ENCODE measurements around the gene SLFN12L. TPM values are rescaled to one million over a fixed set of nuclear protein-coding genes. Genes with fewer than 3 reads are reported as not detected.
"Not testable (repeated sequence)": the region's sequence is repeated elsewhere in the genome, so short reads cannot be mapped to it uniquely, and the experiment has no call there.

Gene SLFN12L
- polyA plus RNA-seq, 1 of the 3 experiments (the other 2 are of a cell fraction): not detected

- H4K20me1 ChIP-seq (ENCODE audit: insufficient read depth): no peaks in the 10 kb centered on the region
- no peaks in the 10 kb centered on the region for H3K36me3 ChIP-seq (replicated peaks in 1 of 2; ENCODE audit: control insufficient read depth in 1 of 2, insufficient read depth in 2 of 2, low read length in 1 of 2)
- H3K9ac ChIP-seq: no peak overlapping the region
- no peak for TF ChIP-seq MAX (IDR thresholded peaks at IDR 0.05; ENCODE audit: low read depth)
- 19% methylated on average over 8 of the region's 8 CpGs for WGBS (ENCODE audit: low lambda C conversion rate)
- no peak for DNase-seq
- H3K4me2 ChIP-seq: no peak overlapping the region
- H3K9me3 ChIP-seq: no peaks in the 10 kb centered on the region
- CTCF ChIA-PET: interaction anchor here (1.2 kb wide), 1 partner anchor 13 kb away, joined by 4 read pairs; no protein-coding TSS in a partner anchor
- POLR2A ChIA-PET: no interaction called here
- H3K27me3 ChIP-seq (ENCODE audit: insufficient read depth): peaks cover 41% of the 10 kb centered on the region; the same call in 1 of the 2 replicates
- no peaks in the 10 kb centered on the region for H3F3A ChIP-seq (replicated peaks; ENCODE audit: insufficient read depth)
- no peaks in the 10 kb centered on the region for H3K79me2 ChIP-seq (ENCODE audit: insufficient read depth)
- H3K9me2 ChIP-seq: no peaks in the 10 kb centered on the region
- no peak overlapping the region for H2AFZ ChIP-seq (ENCODE audit: low read depth)
- no peaks in the 10 kb centered on the region for H3K4me1 ChIP-seq (ENCODE audit: control insufficient read depth in 1 of 2, insufficient read depth in 2 of 2, low read depth in 1 of 2, low read length in 1 of 2)
- H3K4me3 ChIP-seq (ENCODE audit: low read depth in 2 of 2, low read length in 1 of 2): no peak overlapping the region
- no peak overlapping the region for H3K27ac ChIP-seq (ENCODE audit: low read depth in 2 of 2, low read length in 1 of 2)
Observed at GRCh38 chr17:35519906-35520442, 17.5 kb downstream of the SLFN12L start.

- no peak overlapping the region for H3K9ac ChIP-seq
- no peaks in the 10 kb centered on the region for H3K79me2 ChIP-seq (ENCODE audit: insufficient read depth)
- no peaks in the 10 kb centered on the region for H3K36me3 ChIP-seq (replicated peaks in 1 of 2; ENCODE audit: control insufficient read depth in 1 of 2, insufficient read depth in 2 of 2, low read length in 1 of 2)
- no peak overlapping the region for H3K27ac ChIP-seq (ENCODE audit: low read depth in 2 of 2, low read length in 1 of 2)
- H3K4me1 ChIP-seq (ENCODE audit: control insufficient read depth in 1 of 2, insufficient read depth in 2 of 2, low read depth in 1 of 2, low read length in 1 of 2): no peaks in the 10 kb centered on the region
- no peaks in the 10 kb centered on the region for H4K20me1 ChIP-seq (ENCODE audit: insufficient read depth)
- H3F3A ChIP-seq (replicated peaks; ENCODE audit: insufficient read depth): no peaks in the 10 kb centered on the region
- no peak overlapping the region for H3K4me3 ChIP-seq (ENCODE audit: low read depth in 2 of 2, low read length in 1 of 2)
- H3K9me3 ChIP-seq: no peaks in the 10 kb centered on the region
- H3K27me3 ChIP-seq (ENCODE audit: insufficient read depth): peaks cover 42% of the 10 kb centered on the region; the same call in 1 of the 2 replicates
- 53% methylated on average over 3 of the region's 3 CpGs for WGBS (ENCODE audit: low lambda C conversion rate)
- no peaks in the 10 kb centered on the region for H3K9me2 ChIP-seq
- TF ChIP-seq GABPA (IDR thresholded peaks at IDR 0.05; ENCODE audit: low read depth): no peak
- TF ChIP-seq NFIC (IDR thresholded peaks at IDR 0.05; ENCODE audit: borderline replicate concordance): no peak
- no peak for TF ChIP-seq YY1 (IDR thresholded peaks at IDR 0.05; ENCODE audit: low read depth)
- no peak for TF ChIP-seq JUND (IDR thresholded peaks at IDR 0.05)
- no peak for TF ChIP-seq GATA2 (CRISPR knock-in tag; IDR thresholded peaks at IDR 0.05)
- no peak for TF ChIP-seq RFX5 (IDR thresholded peaks at IDR 0.05; ENCODE audit: low read length)
- TF ChIP-seq EZH2phosphoT487 (IDR thresholded peaks at IDR 0.05; ENCODE audit: borderline replicate concordance, low read depth): no peak
- no peak for TF ChIP-seq MAX (IDR thresholded peaks at IDR 0.05; ENCODE audit: low read depth)
- TF ChIP-seq RCOR1 (IDR thresholded peaks at IDR 0.05; ENCODE audit: low read length): no peak
- TF ChIP-seq CTCF (IDR thresholded peaks at IDR 0.05): no peak
- TF ChIP-seq USF1 (IDR thresholded peaks at IDR 0.05; ENCODE audit: borderline replicate concordance, low read depth): no peak
- TF ChIP-seq RAD21 (IDR thresholded peaks at IDR 0.05; ENCODE audit: low read length): no peak
- no peak for TF ChIP-seq RXRA (IDR thresholded peaks at IDR 0.05; ENCODE audit: borderline replicate concordance, low read depth)
- TF ChIP-seq TAF1 (IDR thresholded peaks at IDR 0.05; ENCODE audit: borderline replicate concordance, low read depth, low read length): no peak
- no peak for TF ChIP-seq FOXJ3 (CRISPR knock-in tag; IDR thresholded peaks at IDR 0.05)
- no peak for TF ChIP-seq EP300 (IDR thresholded peaks at IDR 0.05; ENCODE audit: borderline replicate concordance in 1 of 2, low read depth in 1 of 2, low read length in 1 of 2)
- TF ChIP-seq CHD2 (IDR thresholded peaks at IDR 0.05; ENCODE audit: low read length, partially characterized antibody): no peak
- no peak for TF ChIP-seq USF2 (IDR thresholded peaks at IDR 0.05; ENCODE audit: borderline replicate concordance, low read depth, low read length)
- TF ChIP-seq NRF1 (IDR thresholded peaks at IDR 0.05; ENCODE audit: low read depth, low read length): no peak
- no peak for TF ChIP-seq FOSL2 (IDR thresholded peaks at IDR 0.05; ENCODE audit: borderline replicate concordance, low read depth)
- ChIA-PET POLR2A (no interaction called here), CTCF (interaction anchor here (0.8 kb wide), 1 partner anchor 20 kb away, joined by 3 read pairs; no protein-coding TSS in a partner anchor)
- no peak overlapping the region for H3K4me2 ChIP-seq
- no peak overlapping the region for H2AFZ ChIP-seq (ENCODE audit: low read depth)
- no peak for DNase-seq
Observed at GRCh38 chr17:35519439-35519838, 18.0 kb downstream of the SLFN12L start.

GRCh38 chr17:35518431-35518830, 19.0 kb downstream of the SLFN12L start:
- H3K27ac ChIP-seq (ENCODE audit: low read depth in 2 of 2, low read length in 1 of 2); H3K4me2 ChIP-seq; H3K36me3 ChIP-seq (replicated peaks in 1 of 2; ENCODE audit: control insufficient read depth in 1 of 2, insufficient read depth in 2 of 2, low read length in 1 of 2); H3K4me1 ChIP-seq (ENCODE audit: control insufficient read depth in 1 of 2, insufficient read depth in 2 of 2, low read depth in 1 of 2, low read length in 1 of 2); H3K9me2 ChIP-seq; H4K20me1 ChIP-seq (ENCODE audit: insufficient read depth); H3K9me3 ChIP-seq; H3K9ac ChIP-seq; H3K4me3 ChIP-seq (ENCODE audit: low read depth in 2 of 2, low read length in 1 of 2); H3K79me2 ChIP-seq (ENCODE audit: insufficient read depth); H3F3A ChIP-seq (replicated peaks; ENCODE audit: insufficient read depth); DNase-seq; H2AFZ ChIP-seq (ENCODE audit: low read depth); POLR2A ChIA-PET: not testable (repeated sequence)
- CTCF ChIA-PET: interaction anchor here (1.2 kb wide), 1 partner anchor 21 kb away, joined by 5 read pairs; no protein-coding TSS in a partner anchor
- peaks cover 42% of the 10 kb centered on the region; the same call in 1 of the 2 replicates for H3K27me3 ChIP-seq (ENCODE audit: insufficient read depth)
- WGBS (ENCODE audit: low lambda C conversion rate): 3% methylated on average over 5 of the region's 5 CpGs
